ENCODE data around the gene SKI.

DNA sequence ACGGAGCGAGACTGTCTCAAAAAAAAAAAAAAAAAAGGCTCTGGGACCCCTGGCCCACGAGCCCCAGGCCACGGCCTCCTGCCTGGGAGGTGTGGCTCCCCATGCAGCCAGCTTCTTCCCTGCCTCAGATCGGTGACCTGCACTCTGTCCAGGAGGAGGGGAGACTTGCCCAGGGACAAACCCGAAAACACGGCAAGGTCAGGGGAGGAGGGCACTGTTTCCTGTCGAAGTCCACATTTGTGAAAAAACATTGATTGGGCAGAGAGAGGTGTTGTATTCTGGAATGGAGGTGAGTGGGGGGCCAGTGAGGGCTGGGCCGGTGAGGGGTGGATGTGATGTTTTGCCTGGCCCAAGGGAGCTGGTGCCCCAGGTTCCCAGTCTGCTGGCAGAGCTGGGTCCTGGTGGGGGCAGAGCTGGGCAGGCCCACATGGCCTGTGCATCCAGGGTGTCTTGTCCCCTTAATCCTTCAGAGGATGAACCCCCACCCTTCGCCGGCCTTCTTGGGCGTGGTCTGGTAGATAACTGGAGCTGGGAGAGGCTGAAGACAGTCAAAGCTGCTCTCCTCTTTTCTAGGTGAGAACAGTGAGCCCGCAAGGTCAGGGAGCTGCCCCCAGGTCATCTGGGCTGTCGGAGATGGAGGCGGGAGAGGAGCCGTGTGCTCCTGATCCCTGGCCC, 21.2 kb upstream of the SKI start:
- no peak for TF ChIP-seq CTCF (IDR thresholded peaks at IDR 0.05; ENCODE audit: low read length)
- TF ChIP-seq EZH2 (IDR thresholded peaks at IDR 0.05; ENCODE audit: borderline replicate concordance, low read length) = no peak

Data from OCI-LY1 (cell line).